Calu3 (cell line): ENCODE data around the gene KDM7A. TPM values are rescaled to one million over a fixed set of nuclear protein-coding genes. Genes with fewer than 3 reads are reported as not detected.

ENCODE experiments used
- BruUV-seq: library from RNA; stranded (reverse); fragments of 400-500 nt; replicated peaks from 2 replicates; lab custom pipeline; 2021; lab: Mats Ljungman, UMichigan
- CTCF ChIA-PET: fragments of 300-600 bp; sonication (Branson Sonifier 250); formaldehyde crosslinking; loops from one replicate; lab custom pipeline; 2022; ENCODE audit warnings: antibody characterized with exemption; lab: Charles Lee
- DNase-seq: peaks from one replicate; pipeline ENCODE4 v3.0.0; 2022
- H3K27ac Mint-ChIP-seq: one replicate; pipeline ENCODE4 v1.8.0; 2022; ENCODE audit warnings: mixed read lengths; ENCODE audit not compliant: unreplicated experiment
- H3K27me3 Mint-ChIP-seq: one replicate; pipeline ENCODE4 v1.8.0; 2022; ENCODE audit warnings: mixed read lengths; ENCODE audit not compliant: unreplicated experiment
- H3K36me3 Mint-ChIP-seq: one replicate; pipeline ENCODE4 v1.8.0; 2022; ENCODE audit warnings: mild to moderate bottlenecking, moderate library complexity, mixed read lengths; ENCODE audit not compliant: insufficient read depth, unreplicated experiment
- H3K4me1 Mint-ChIP-seq: one replicate; pipeline ENCODE4 v1.8.0; 2022; ENCODE audit warnings: mild to moderate bottlenecking, low read depth, mixed read lengths; ENCODE audit not compliant: unreplicated experiment
- H3K4me3 Mint-ChIP-seq: one replicate; pipeline ENCODE4 v1.8.0; 2022; ENCODE audit warnings: mild to moderate bottlenecking, low read depth, moderate library complexity, mixed read lengths; ENCODE audit not compliant: unreplicated experiment
- H3K9me3 Mint-ChIP-seq: one replicate; pipeline ENCODE4 v1.8.0; 2022; ENCODE audit warnings: low read depth, mixed read lengths; ENCODE audit not compliant: unreplicated experiment
- intact Hi-C: fragments of 100-400 bp; cut with micrococcal nuclease; formaldehyde crosslinking; loops from one replicate; pipeline ENCODE4 v1.10.0; 2022; ENCODE audit not compliant: unreplicated experiment
- total RNA-seq: library from RNA; stranded (reverse); gene quantifications from 2 replicates; pipeline ENCODE4 v1.2.3, GENCODE V29; 2022
- TF ChIP-seq, protein P1 (sequence below): fragments of 200-600 bp; IDR thresholded peaks from one replicate; pipeline ENCODE4 v1.8.0; 2022; ENCODE audit warnings: antibody characterized with exemption; ENCODE audit not compliant: unreplicated experiment

The KDM7A gene
- total RNA-seq, 1 experiment from 2014 or later: 2.7 TPM

DNA sequence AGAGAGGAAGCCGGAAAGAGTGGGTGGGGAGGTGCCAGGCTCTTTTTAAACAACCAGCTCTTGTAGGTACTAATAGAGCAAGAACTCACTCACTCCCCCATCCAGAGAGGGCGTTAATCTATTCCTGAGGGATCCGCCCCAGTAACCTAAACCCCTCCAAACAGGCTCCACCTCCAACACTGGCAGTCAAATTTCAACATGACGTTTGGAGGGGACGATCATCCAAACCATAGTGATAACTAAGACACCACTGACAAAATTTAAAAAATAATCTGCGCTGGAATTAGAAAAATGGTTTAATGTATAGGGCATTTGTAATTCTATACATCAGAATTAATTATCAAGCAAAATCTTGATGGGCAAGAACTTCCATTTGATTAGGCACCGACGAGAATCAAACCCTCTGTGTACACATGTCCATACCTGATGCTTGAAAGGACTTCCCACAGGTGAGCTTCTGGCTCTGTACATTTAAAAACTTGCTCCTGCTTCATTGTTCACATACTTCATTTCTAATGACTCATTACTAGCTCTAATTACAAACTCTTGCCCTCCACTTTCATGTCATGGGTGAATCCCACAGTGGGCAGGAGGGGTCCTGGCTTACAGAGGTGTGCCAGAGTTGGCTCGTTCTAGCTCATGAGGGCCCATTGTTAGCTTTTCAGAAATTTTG is 20.6 kb upstream of the KDM7A start:
- H3K4me1 Mint-ChIP-seq: no peaks in the 10 kb centered on the region
- H3K4me3 Mint-ChIP-seq: no peak overlapping the region
- intact Hi-C loops: no loop called here
- peaks cover 14% of the 10 kb centered on the region for H3K27me3 Mint-ChIP-seq
- H3K9me3 Mint-ChIP-seq: peaks cover 3% of the 10 kb centered on the region
- DNase-seq: no peak
- TF ChIP-seq, protein P1, sequence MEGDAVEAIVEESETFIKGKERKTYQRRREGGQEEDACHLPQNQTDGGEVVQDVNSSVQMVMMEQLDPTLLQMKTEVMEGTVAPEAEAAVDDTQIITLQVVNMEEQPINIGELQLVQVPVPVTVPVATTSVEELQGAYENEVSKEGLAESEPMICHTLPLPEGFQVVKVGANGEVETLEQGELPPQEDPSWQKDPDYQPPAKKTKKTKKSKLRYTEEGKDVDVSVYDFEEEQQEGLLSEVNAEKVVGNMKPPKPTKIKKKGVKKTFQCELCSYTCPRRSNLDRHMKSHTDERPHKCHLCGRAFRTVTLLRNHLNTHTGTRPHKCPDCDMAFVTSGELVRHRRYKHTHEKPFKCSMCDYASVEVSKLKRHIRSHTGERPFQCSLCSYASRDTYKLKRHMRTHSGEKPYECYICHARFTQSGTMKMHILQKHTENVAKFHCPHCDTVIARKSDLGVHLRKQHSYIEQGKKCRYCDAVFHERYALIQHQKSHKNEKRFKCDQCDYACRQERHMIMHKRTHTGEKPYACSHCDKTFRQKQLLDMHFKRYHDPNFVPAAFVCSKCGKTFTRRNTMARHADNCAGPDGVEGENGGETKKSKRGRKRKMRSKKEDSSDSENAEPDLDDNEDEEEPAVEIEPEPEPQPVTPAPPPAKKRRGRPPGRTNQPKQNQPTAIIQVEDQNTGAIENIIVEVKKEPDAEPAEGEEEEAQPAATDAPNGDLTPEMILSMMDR: no peak
- H3K36me3 Mint-ChIP-seq: no peaks in the 10 kb centered on the region
- no TSS peak for BruUV-seq
- H3K27ac Mint-ChIP-seq: no peak overlapping the region
- CTCF ChIA-PET: no interaction called here

DNA sequence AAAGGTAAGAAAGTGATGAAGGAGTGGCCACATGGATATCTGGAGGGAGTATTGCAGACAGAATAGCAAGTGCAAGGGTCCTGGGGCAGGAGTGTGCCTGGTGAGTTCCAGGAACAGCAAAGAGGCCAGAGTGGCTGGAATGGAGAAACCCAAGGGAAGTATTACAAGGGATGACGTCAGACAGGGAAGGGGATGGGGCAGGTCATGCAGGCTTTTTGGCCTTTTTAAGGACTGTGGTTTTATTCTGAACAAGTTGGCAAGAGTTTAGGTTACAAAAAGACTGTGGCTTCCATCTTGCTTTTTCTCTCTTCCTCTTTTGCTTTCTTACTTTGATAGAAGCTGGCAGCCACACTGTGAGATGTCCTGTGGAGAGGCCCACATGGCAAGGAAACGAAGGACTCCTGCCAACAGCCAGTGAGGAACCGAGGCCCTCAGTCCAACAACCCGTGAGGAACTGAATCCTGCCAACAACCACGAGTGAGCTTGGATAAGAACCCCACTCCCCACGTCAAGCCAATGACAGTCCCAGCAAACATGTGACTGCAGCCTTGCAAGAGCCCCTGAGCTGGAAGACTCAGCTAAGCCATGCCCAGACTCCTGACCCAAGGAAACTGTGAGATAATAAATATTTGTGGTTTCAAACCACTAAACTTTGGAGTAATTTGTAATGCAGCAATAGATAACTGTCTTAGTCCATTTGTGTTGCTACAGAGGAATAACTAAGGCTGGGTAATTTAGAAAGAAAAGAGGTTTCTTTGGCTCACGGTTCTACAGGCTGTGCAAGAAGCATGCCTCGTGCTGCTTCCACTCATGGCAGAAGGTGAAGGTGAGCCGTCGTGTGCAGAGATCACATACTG is 19.8 kb upstream of the KDM7A start:
- CTCF ChIA-PET: no interaction called here

DNA sequence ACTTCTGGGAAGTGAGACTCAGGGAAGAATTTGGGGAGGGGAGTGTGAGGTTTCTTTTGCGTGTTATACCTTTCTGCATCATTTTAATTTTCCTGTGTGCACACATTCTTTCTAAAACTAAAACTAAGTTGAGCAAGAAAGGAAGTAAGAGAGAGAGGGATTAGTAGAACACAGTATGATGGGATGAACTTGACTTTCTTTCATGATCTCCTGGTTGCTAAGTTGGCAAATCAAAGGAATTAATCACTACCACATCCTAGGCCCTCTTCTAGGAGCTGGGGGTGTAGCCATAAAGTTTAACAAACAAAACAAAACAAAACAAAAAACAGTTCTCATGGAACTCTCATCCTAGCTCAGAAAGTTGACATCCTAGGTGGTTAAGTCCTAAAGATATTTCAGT is 19.1 kb upstream of the KDM7A start:
- no peak overlapping the region for H3K4me3 Mint-ChIP-seq

More for the DNA sequence above, 19.8 kb upstream of the KDM7A start:
- Mint-ChIP-seq H3K4me3 (no peak overlapping the region), H3K27ac (no peak overlapping the region), H3K9me3 (peaks cover 3% of the 10 kb centered on the region), H3K36me3 (no peaks in the 10 kb centered on the region), H3K27me3 (peaks cover 6% of the 10 kb centered on the region), H3K4me1 (no peaks in the 10 kb centered on the region)
- no peak for DNase-seq
- intact Hi-C loops: no loop called here
- BruUV-seq: no TSS peak
- TF ChIP-seq, protein P1: no peak

DNA sequence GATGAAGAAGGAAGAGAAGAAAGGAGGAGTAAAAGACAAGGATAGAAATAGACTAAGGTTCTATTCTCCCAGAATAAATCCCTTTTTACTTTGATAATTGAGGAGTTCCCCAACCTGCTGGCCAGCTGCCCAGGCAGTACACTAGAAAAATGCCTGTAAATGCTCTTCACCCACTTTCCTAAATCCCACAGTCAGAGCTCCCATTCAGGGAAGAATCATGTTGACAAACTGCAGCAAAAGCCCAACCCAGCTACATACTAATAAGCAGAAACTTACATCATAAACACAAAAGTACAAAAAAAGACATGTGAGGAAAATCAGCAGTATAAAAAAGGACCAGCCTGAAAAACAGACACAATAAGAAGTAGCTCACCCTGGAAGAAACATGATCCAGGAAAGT is 15.8 kb upstream of the KDM7A start:
- DNase-seq: no peak
- BruUV-seq: no TSS peak
- Mint-ChIP-seq H3K27ac (no peak overlapping the region), H3K36me3 (no peaks in the 10 kb centered on the region), H3K4me3 (no peak overlapping the region), H3K27me3 (peaks cover 20% of the 10 kb centered on the region), H3K9me3 (peaks cover 3% of the 10 kb centered on the region), H3K4me1 (no peaks in the 10 kb centered on the region)
- TF ChIP-seq, protein P1: no peak
- CTCF ChIA-PET: no interaction called here
- intact Hi-C loops: no loop called here

More for the DNA sequence above, 19.1 kb upstream of the KDM7A start:
- TF ChIP-seq, protein P1: no peak
- CTCF ChIA-PET: no interaction called here
- H3K4me1 Mint-ChIP-seq: no peaks in the 10 kb centered on the region
- no peak for DNase-seq
- intact Hi-C loops: no loop called here
- no peaks in the 10 kb centered on the region for H3K36me3 Mint-ChIP-seq
- H3K27ac Mint-ChIP-seq: no peak overlapping the region
- H3K9me3 Mint-ChIP-seq: peaks cover 3% of the 10 kb centered on the region
- peaks cover under 1% of the 10 kb centered on the region for H3K27me3 Mint-ChIP-seq
- BruUV-seq: no TSS peak
